ENCODE results near the gene PROK1. TPM values are rescaled to one million over a fixed set of nuclear protein-coding genes. Genes with fewer than 3 reads are reported as not detected.
A peak's percentile ranks its signal among the peaks of the same experiment; 100 is the strongest.
"Not testable (repeated sequence)": the region's sequence is repeated elsewhere in the genome, so short reads cannot be mapped to it uniquely, and the experiment has no call there.

Gene PROK1, protein sequence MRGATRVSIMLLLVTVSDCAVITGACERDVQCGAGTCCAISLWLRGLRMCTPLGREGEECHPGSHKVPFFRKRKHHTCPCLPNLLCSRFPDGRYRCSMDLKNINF
- not detected for total RNA-seq
- not detected for polyA plus RNA-seq

DNA sequence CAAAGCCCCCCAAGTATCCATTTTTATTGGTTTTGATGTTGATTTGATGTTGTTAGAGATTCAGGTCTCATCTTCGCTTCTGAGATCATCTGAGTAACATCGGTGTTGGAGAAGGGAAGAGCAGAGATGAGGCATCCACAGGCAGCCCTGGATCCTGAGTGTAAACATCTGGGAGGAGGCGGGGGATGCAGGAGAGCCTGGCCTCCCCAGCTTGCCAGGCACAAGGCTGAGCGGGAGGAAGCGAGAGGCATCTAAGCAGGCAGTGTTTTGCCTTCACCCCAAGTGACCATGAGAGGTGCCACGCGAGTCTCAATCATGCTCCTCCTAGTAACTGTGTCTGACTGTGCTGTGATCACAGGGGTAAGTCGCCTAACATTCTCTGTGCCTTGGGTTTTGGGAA lies at the start of gene PROK1:
Gene PROK1, plus strand, starts transcription at position 221 of the 400 bp plus-strand sequence. Its CDS starts 68 bp downstream, at position 289.
- DNase-seq (no peak), ATAC-seq (ENCODE audit: low read depth in 2 of 2) (no peak)
- H3K9me3 Mint-ChIP-seq: peaks cover 0 to 2% (median 0%) of the 10 kb centered on the region in 7 donors
- H3K27me3 Mint-ChIP-seq: peaks cover 32% of the 10 kb centered on the region
- Histone ChIP-seq H3K36me3 (ENCODE audit: control insufficient read depth, insufficient read depth, low read length) (no peaks in the 10 kb centered on the region), H3K27me3 (ENCODE audit: control insufficient read depth, insufficient read depth, low read length) (peaks cover 7% of the 10 kb centered on the region), H3K9me3 (ENCODE audit: control insufficient read depth in 2 of 2, low read length in 2 of 2) (no peaks in the 10 kb centered on the region), H3K27ac (ENCODE audit: insufficient read depth, low read length, poor library complexity, severe bottlenecking) (no peak within 1 kb of the TSS), H3K4me3 (ENCODE audit: low read depth, low read length) (no peak within 1 kb of the TSS), H3K4me1 (ENCODE audit: control insufficient read depth, insufficient read depth, low read length, poor library complexity, severe bottlenecking) (no peaks in the 10 kb centered on the region)
- no peak within 1 kb of the TSS for H3K4me3 Mint-ChIP-seq
- no peaks in the 10 kb centered on the region for H3K36me3 Mint-ChIP-seq
- no peaks in the 10 kb centered on the region for H3K4me1 Mint-ChIP-seq
- no peak within 1 kb of the TSS for H3K27ac Mint-ChIP-seq

- Histone ChIP-seq H3K4me1 (ENCODE audit: control insufficient read depth, insufficient read depth, low read length, poor library complexity, severe bottlenecking) (peaks cover 24% of the 10 kb centered on the region), H3K9me3 (ENCODE audit: control insufficient read depth in 2 of 2, low read length in 2 of 2) (no peaks in the 10 kb centered on the region), H3K27ac (ENCODE audit: insufficient read depth, low read length, poor library complexity, severe bottlenecking) (no peak overlapping the region), H3K4me3 (ENCODE audit: low read depth, low read length) (no peak overlapping the region), H3K27me3 (ENCODE audit: control insufficient read depth, insufficient read depth, low read length) (no peaks in the 10 kb centered on the region), H3K36me3 (ENCODE audit: control insufficient read depth, insufficient read depth, low read length) (peaks cover 48% of the 10 kb centered on the region)
- Mint-ChIP-seq H3K27me3 (no peaks in the 10 kb centered on the region), H3K4me3 (no peak overlapping the region), H3K4me1 (peaks cover 8 to 30% (median 21%) of the 10 kb centered on the region in 4 donors), H3K9me3 (peaks cover 0 to 2% (median 0%) of the 10 kb centered on the region in 7 donors), H3K27ac (no peak overlapping the region), H3K36me3 (peaks cover 17% of the 10 kb centered on the region)
- ATAC-seq (ENCODE audit: low read depth in 2 of 2) (no peak), DNase-seq (no peak)
These were observed 47.1 kb upstream of the PROK1 start for GRCh38 chr1:110403805-110404204.

DNA sequence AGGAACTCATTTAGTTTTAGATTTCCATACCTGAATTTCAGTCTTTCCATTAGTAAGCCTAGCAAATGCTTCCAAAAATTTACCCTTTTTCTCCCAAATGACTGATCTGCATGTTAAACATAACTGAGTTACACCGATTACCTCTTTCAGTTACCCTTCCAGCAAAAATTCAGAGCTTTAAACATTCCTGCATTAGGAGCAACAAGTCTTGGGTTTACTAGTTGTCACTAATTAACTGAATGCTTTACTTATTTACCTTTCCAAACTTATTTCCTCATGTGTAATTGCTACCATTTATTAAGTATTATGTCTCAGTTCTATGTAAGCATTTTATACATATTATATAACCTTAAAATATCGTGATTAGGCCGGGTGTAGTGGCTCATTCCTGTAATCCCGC lies 46.5 kb upstream of the PROK1 start:
- Histone ChIP-seq H3K27ac (ENCODE audit: insufficient read depth, low read length, poor library complexity, severe bottlenecking) (no peak overlapping the region), H3K9me3 (ENCODE audit: control insufficient read depth in 2 of 2, low read length in 2 of 2) (no peaks in the 10 kb centered on the region), H3K4me3 (ENCODE audit: low read depth, low read length) (no peak overlapping the region), H3K36me3 (ENCODE audit: control insufficient read depth, insufficient read depth, low read length) (peaks cover 48% of the 10 kb centered on the region), H3K4me1 (ENCODE audit: control insufficient read depth, insufficient read depth, low read length, poor library complexity, severe bottlenecking) (peaks cover 24% of the 10 kb centered on the region), H3K27me3 (ENCODE audit: control insufficient read depth, insufficient read depth, low read length) (no peaks in the 10 kb centered on the region)
- ATAC-seq (ENCODE audit: low read depth in 2 of 2) (no peak), DNase-seq (no peak)
- Mint-ChIP-seq H3K4me3 (peak overlapping the region in 3 of 4 donors; percentile 31 to 80 (median 62)), H3K27me3 (no peaks in the 10 kb centered on the region), H3K36me3 (peaks cover 17% of the 10 kb centered on the region), H3K4me1 (peaks cover 8 to 36% (median 24%) of the 10 kb centered on the region in 4 donors), H3K27ac (peak overlapping the region in 1 of 3 donors; percentile 14), H3K9me3 (peaks cover 0 to 2% (median 0%) of the 10 kb centered on the region in 7 donors)

DNA sequence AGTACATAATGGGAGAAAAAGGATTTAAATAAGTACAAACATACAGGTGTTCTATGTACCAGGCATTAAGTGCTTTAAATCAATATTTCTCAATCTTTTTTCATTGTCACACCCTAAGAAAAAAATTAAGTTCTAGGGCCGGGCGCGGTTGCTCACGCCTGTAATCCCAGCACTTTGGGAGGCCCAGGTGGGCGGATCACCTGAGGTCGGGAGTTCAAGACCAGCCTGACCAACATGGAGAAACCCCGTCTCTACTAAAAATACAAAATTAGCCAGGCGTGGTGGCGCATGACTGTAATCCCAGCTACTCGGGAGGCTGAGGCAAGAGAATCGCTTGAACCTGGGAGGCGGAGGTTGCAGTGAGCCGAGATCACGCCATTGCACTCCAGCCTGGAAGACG lies 44.5 kb upstream of the PROK1 start:
- H3K27ac Mint-ChIP-seq: peak overlapping the region; percentile 32 to 100 (median 99)
- H3K9me3 Mint-ChIP-seq; ATAC-seq (ENCODE audit: low read depth in 2 of 2); H3K27me3 ChIP-seq (ENCODE audit: control insufficient read depth, insufficient read depth, low read length); H3K27me3 Mint-ChIP-seq; DNase-seq; H3K9me3 ChIP-seq (ENCODE audit: control insufficient read depth in 2 of 2, low read length in 2 of 2): not testable (repeated sequence)
- peak overlapping the region; percentile 97 for H3K4me3 ChIP-seq (ENCODE audit: low read depth, low read length)
- H3K36me3 Mint-ChIP-seq: peaks cover 14% of the 10 kb centered on the region
- peaks cover 24% of the 10 kb centered on the region for H3K4me1 ChIP-seq (ENCODE audit: control insufficient read depth, insufficient read depth, low read length, poor library complexity, severe bottlenecking)
- H3K4me1 Mint-ChIP-seq: peaks cover 8 to 38% (median 24%) of the 10 kb centered on the region in 4 donors
- H3K27ac ChIP-seq (ENCODE audit: insufficient read depth, low read length, poor library complexity, severe bottlenecking): peak overlapping the region; percentile 80
- H3K36me3 ChIP-seq (ENCODE audit: control insufficient read depth, insufficient read depth, low read length): peaks cover 35% of the 10 kb centered on the region
- H3K4me3 Mint-ChIP-seq: peak overlapping the region; percentile 97 to 100 (median 99)

DNA sequence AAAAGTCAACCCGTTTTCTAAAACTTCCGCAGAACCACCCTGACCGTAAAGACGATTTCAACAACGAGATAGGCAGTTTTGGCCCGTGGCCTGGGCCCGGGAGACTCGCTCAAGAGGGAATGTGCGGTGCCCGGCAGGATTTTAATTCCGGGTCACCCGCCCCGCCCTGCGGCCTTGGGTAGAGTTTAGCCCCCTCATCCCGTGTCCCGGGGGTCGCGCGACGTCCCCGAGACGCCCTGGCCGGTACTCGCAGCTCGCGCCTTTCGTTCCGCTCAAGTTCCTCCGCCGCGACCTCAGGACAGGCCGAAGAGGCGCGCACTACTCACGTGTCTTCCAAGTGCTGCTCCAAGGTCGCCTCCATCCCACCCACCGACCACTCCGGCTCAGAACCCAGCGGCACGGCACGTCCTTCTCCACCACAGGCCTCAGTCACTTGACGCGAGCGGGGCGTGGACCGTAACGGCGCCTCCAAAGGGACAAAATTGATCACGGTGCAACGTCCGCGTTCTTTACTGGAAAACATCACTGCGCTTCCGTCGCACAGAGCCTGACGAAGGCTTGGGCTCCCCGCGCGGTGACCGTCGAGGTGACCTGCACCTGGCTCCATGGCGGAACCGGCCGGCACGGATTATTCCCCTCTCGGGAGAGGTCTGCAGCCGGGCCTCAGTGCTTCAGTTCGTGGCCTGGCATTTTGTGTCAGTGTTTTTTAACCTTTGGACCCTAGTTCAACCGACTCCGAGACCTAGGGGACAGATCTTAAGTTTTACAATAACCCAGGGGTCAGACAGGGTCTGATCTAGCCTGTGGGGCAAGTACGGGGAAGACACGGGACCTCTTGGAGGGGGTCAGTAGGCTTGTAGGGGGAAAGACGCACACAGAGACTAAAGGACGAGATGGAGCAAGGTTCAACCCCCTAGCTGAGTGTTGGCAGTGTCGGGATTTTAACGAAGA lies 43.4 kb upstream of the PROK1 start, which contains the start of gene LAMTOR5:
Gene LAMTOR5, minus strand, starts transcription at position 435 of the 951 bp plus-strand sequence. Its CDS starts 74 bp downstream, at position 361.
- H3K4me3 ChIP-seq (ENCODE audit: low read depth, low read length): peak within 1 kb of the TSS; percentile 97

GRCh38 chr1:110408488-110408887 lies 42.5 kb upstream of the PROK1 start:
- Histone ChIP-seq H3K36me3 (ENCODE audit: control insufficient read depth, insufficient read depth, low read length) (peaks cover 15% of the 10 kb centered on the region), H3K27ac (ENCODE audit: insufficient read depth, low read length, poor library complexity, severe bottlenecking) (peak overlapping the region; percentile 80), H3K4me1 (ENCODE audit: control insufficient read depth, insufficient read depth, low read length, poor library complexity, severe bottlenecking) (peaks cover 24% of the 10 kb centered on the region), H3K27me3 (ENCODE audit: control insufficient read depth, insufficient read depth, low read length) (no peaks in the 10 kb centered on the region), H3K9me3 (ENCODE audit: control insufficient read depth in 2 of 2, low read length in 2 of 2) (no peaks in the 10 kb centered on the region), H3K4me3 (ENCODE audit: low read depth, low read length) (peak overlapping the region; percentile 97)
- Mint-ChIP-seq H3K9me3 (peaks cover 0 to 2% (median 0%) of the 10 kb centered on the region in 7 donors), H3K27me3 (no peaks in the 10 kb centered on the region), H3K4me1 (peaks cover 12 to 46% (median 27%) of the 10 kb centered on the region in 4 donors), H3K4me3 (peak overlapping the region; percentile 97 to 100 (median 99)), H3K27ac (peak overlapping the region in 2 of 3 donors; percentile 42 to 99), H3K36me3 (peaks cover 14% of the 10 kb centered on the region)
- no peak for ATAC-seq (ENCODE audit: low read depth in 2 of 2)
- no peak for DNase-seq

More for the DNA sequence above, 43.4 kb upstream of the PROK1 start, which contains the start of gene LAMTOR5:
- H3K27ac Mint-ChIP-seq: peak within 1 kb of the TSS; percentile 99 to 100 (median 100)
- H3K4me1 Mint-ChIP-seq: peaks cover 8 to 43% (median 25%) of the 10 kb centered on the region in 4 donors
- Histone ChIP-seq H3K27ac (ENCODE audit: insufficient read depth, low read length, poor library complexity, severe bottlenecking) (peak within 1 kb of the TSS; percentile 80), H3K36me3 (ENCODE audit: control insufficient read depth, insufficient read depth, low read length) (peaks cover 25% of the 10 kb centered on the region), H3K27me3 (ENCODE audit: control insufficient read depth, insufficient read depth, low read length) (no peaks in the 10 kb centered on the region), H3K9me3 (ENCODE audit: control insufficient read depth in 2 of 2, low read length in 2 of 2) (no peaks in the 10 kb centered on the region), H3K4me1 (ENCODE audit: control insufficient read depth, insufficient read depth, low read length, poor library complexity, severe bottlenecking) (peaks cover 24% of the 10 kb centered on the region)
- H3K9me3 Mint-ChIP-seq: peaks cover 0 to 2% (median 0%) of the 10 kb centered on the region in 7 donors
- peak; percentile 85 to 96 (median 91) for DNase-seq
- no peaks in the 10 kb centered on the region for H3K27me3 Mint-ChIP-seq
- peaks cover 14% of the 10 kb centered on the region for H3K36me3 Mint-ChIP-seq
- H3K4me3 Mint-ChIP-seq: peak within 1 kb of the TSS; percentile 97 to 100 (median 99)
- ATAC-seq (ENCODE audit: low read depth in 2 of 2): peak; percentile 94 to 96

GRCh38 chr1:110409316-110409715 lies 41.6 kb upstream of the PROK1 start:
- ATAC-seq (ENCODE audit: low read depth in 2 of 2) (no peak), DNase-seq (no peak)
- Histone ChIP-seq H3K36me3 (ENCODE audit: control insufficient read depth, insufficient read depth, low read length) (peaks cover 7% of the 10 kb centered on the region), H3K27ac (ENCODE audit: insufficient read depth, low read length, poor library complexity, severe bottlenecking) (no peak overlapping the region), H3K27me3 (ENCODE audit: control insufficient read depth, insufficient read depth, low read length) (no peaks in the 10 kb centered on the region), H3K4me1 (ENCODE audit: control insufficient read depth, insufficient read depth, low read length, poor library complexity, severe bottlenecking) (peaks cover 24% of the 10 kb centered on the region), H3K4me3 (ENCODE audit: low read depth, low read length) (no peak overlapping the region), H3K9me3 (ENCODE audit: control insufficient read depth in 2 of 2, low read length in 2 of 2) (no peaks in the 10 kb centered on the region)
- Mint-ChIP-seq H3K36me3 (peaks cover 8% of the 10 kb centered on the region), H3K27me3 (no peaks in the 10 kb centered on the region), H3K9me3 (peaks cover 0 to 2% (median 0%) of the 10 kb centered on the region in 7 donors), H3K27ac (peak overlapping the region in 1 of 3 donors; percentile 56), H3K4me3 (peak overlapping the region; percentile 85 to 100 (median 98)), H3K4me1 (peaks cover 6 to 39% (median 25%) of the 10 kb centered on the region in 4 donors)
